Esophagus muscularis mucosa (tissue), 4 donors: ENCODE data around the gene CACHD1.
"Not testable (repeated sequence)": the region's sequence is repeated elsewhere in the genome, so short reads cannot be mapped to it uniquely, and the experiment has no call there.

ENCODE experiments used
- EP300 ChIP-seq: sonication (generic); formaldehyde crosslinking; IDR thresholded peaks from one replicate; pipeline ENCODE4 v1.6.1; 2017; ENCODE audit warnings: antibody characterized with exemption
- POLR2A ChIP-seq: fragments of 450-650 bp; IDR thresholded peaks from one replicate; pipeline ENCODE4 v1.6.1; 2017; ENCODE audit warnings: antibody characterized with exemption, moderate library complexity, mild to moderate bottlenecking, low read depth
- POLR2AphosphoS5 ChIP-seq, 2 donors: sonication (generic); formaldehyde crosslinking; IDR thresholded peaks; one replicate each; pipeline ENCODE4 v1.6.1; 2017; ENCODE audit warnings: antibody characterized with exemption in 2 of 2
- TF ChIP-seq, protein P1 (sequence below), 3 experiments: fragments of 200-600 bp in 2 of 3; fragments of 450-650 bp in 1 of 3; sonication (generic) in 2 of 3; IDR thresholded peaks; one replicate each; pipeline ENCODE4 v1.5.1; 2017 to 2019; ENCODE audit warnings: antibody characterized with exemption in 3 of 3, mild to moderate bottlenecking in 2 of 3, moderate library complexity in 1 of 3

- TF ChIP-seq, protein P1, sequence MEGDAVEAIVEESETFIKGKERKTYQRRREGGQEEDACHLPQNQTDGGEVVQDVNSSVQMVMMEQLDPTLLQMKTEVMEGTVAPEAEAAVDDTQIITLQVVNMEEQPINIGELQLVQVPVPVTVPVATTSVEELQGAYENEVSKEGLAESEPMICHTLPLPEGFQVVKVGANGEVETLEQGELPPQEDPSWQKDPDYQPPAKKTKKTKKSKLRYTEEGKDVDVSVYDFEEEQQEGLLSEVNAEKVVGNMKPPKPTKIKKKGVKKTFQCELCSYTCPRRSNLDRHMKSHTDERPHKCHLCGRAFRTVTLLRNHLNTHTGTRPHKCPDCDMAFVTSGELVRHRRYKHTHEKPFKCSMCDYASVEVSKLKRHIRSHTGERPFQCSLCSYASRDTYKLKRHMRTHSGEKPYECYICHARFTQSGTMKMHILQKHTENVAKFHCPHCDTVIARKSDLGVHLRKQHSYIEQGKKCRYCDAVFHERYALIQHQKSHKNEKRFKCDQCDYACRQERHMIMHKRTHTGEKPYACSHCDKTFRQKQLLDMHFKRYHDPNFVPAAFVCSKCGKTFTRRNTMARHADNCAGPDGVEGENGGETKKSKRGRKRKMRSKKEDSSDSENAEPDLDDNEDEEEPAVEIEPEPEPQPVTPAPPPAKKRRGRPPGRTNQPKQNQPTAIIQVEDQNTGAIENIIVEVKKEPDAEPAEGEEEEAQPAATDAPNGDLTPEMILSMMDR (IDR thresholded peaks at IDR 0.05): not testable (repeated sequence)
- not testable (repeated sequence) for TF ChIP-seq POLR2AphosphoS5 (IDR thresholded peaks at IDR 0.05); EP300; POLR2A
These were observed 270.8 kb downstream of the CACHD1 start for GRCh38 chr1:64740687-64741086.
